ENCODE data around the gene KRIT1. TPM values are rescaled to one million over a fixed set of nuclear protein-coding genes. Genes with fewer than 3 reads are reported as not detected.

The KRIT1 gene
- total and polyA plus RNA-seq, 2 donors (not counting 1 experiment from before 2014, with no cell fraction given), result 52.3 to 53.0 TPM

GRCh38 chr7:92244808-92245486 lies 767 bp downstream of the KRIT1 start:
- Histone ChIP-seq H3K9ac (ENCODE audit: insufficient read depth, low read length) (peak overlapping the region; percentile 87), H3K79me2 (ENCODE audit: control insufficient read depth, insufficient read depth, low read length) (peaks cover 57% of the 10 kb centered on the region)

GRCh38 chr7:92242972-92243371 lies 2.7 kb downstream of the KRIT1 start:
- Histone ChIP-seq H3K27ac (ENCODE audit: insufficient read depth, low read length) (no peak overlapping the region), H3K4me2 (ENCODE audit: extremely low read depth, insufficient read depth, low read length) (no peak overlapping the region), H3K4me3 (replicated peaks in 1 of 4; ENCODE audit: control extremely low read depth in 1 of 4, insufficient read depth in 1 of 4, low read depth in 3 of 4, low read length in 4 of 4) (no peak overlapping the region), H3K79me2 (ENCODE audit: control insufficient read depth, insufficient read depth, low read length) (peaks cover 42% of the 10 kb centered on the region), H3K36me3 (ENCODE audit: control insufficient read depth, insufficient read depth, low read length) (peaks cover 5% of the 10 kb centered on the region), H3K9ac (ENCODE audit: insufficient read depth, low read length) (no peak overlapping the region), H3K27me3 (ENCODE audit: control insufficient read depth, insufficient read depth, low read length) (no peaks in the 10 kb centered on the region), H3K9me3 (ENCODE audit: control insufficient read depth, insufficient read depth, low read depth, low read length) (no peaks in the 10 kb centered on the region), H3K4me1 (ENCODE audit: control insufficient read depth, extremely low read depth, insufficient read depth, low read length) (peaks cover 4% of the 10 kb centered on the region), H2AFZ (ENCODE audit: low read length) (no peak overlapping the region), H4K20me1 (ENCODE audit: control insufficient read depth, extremely low read depth, insufficient read depth, low read length) (no peaks in the 10 kb centered on the region)
- TF ChIP-seq CTCF (conservative IDR thresholded peaks at IDR 0.05 in 1 of 2, IDR thresholded peaks at IDR 0.05 in 1 of 2; ENCODE audit: low read depth in 1 of 2, low read length in 2 of 2) (no peak), EZH2 (IDR thresholded peaks at IDR 0.05; ENCODE audit: low read length, missing control alignments) (no peak)
- DNase-seq (ENCODE audit: low read depth in 2 of 2), result peak in 1 of 2 donors; percentile 7

More at GRCh38 chr7:92244808-92245486, 767 bp downstream of the KRIT1 start:
- H3K27me3 ChIP-seq (ENCODE audit: control insufficient read depth, insufficient read depth, low read length), result no peaks in the 10 kb centered on the region
- H3K27ac ChIP-seq (ENCODE audit: insufficient read depth, low read length), result peak overlapping the region; percentile 76
- H3K4me2 ChIP-seq (ENCODE audit: extremely low read depth, insufficient read depth, low read length), result peak overlapping the region; percentile 94
- peak overlapping the region; percentile 99 for H2AFZ ChIP-seq (ENCODE audit: low read length)
- peaks cover 3% of the 10 kb centered on the region for H3K36me3 ChIP-seq (ENCODE audit: control insufficient read depth, insufficient read depth, low read length)
- DNase-seq (ENCODE audit: low read depth in 2 of 2), result peak in 1 of 2 donors; percentile 25
- H3K4me1 ChIP-seq (ENCODE audit: control insufficient read depth, extremely low read depth, insufficient read depth, low read length), result peaks cover 4% of the 10 kb centered on the region
- H3K9me3 ChIP-seq (ENCODE audit: control insufficient read depth, insufficient read depth, low read depth, low read length), result no peaks in the 10 kb centered on the region
- TF ChIP-seq CTCF (conservative IDR thresholded peaks at IDR 0.05 in 1 of 2, IDR thresholded peaks at IDR 0.05 in 1 of 2; ENCODE audit: low read depth in 1 of 2, low read length in 2 of 2) (peak in 1 of 2 donors; percentile 6), EZH2 (IDR thresholded peaks at IDR 0.05; ENCODE audit: low read length, missing control alignments) (no peak)
- H3K4me3 ChIP-seq (replicated peaks in 1 of 4; ENCODE audit: control extremely low read depth in 1 of 4, insufficient read depth in 1 of 4, low read depth in 3 of 4, low read length in 4 of 4), result peak overlapping the region; percentile 92 to 99 (median 94)
- no peaks in the 10 kb centered on the region for H4K20me1 ChIP-seq (ENCODE audit: control insufficient read depth, extremely low read depth, insufficient read depth, low read length)

GRCh38 chr7:92230547-92230946 lies 15.2 kb downstream of the KRIT1 start:
- Histone ChIP-seq H3K9ac (ENCODE audit: insufficient read depth, low read length) (no peak overlapping the region), H3K36me3 (ENCODE audit: control insufficient read depth, insufficient read depth, low read length) (peaks cover 2% of the 10 kb centered on the region), H2AFZ (ENCODE audit: low read length) (no peak overlapping the region), H3K9me3 (ENCODE audit: control insufficient read depth, insufficient read depth, low read depth, low read length) (no peaks in the 10 kb centered on the region), H4K20me1 (ENCODE audit: control insufficient read depth, extremely low read depth, insufficient read depth, low read length) (no peaks in the 10 kb centered on the region), H3K27ac (ENCODE audit: insufficient read depth, low read length) (no peak overlapping the region), H3K4me2 (ENCODE audit: extremely low read depth, insufficient read depth, low read length) (no peak overlapping the region), H3K4me1 (ENCODE audit: control insufficient read depth, extremely low read depth, insufficient read depth, low read length) (no peaks in the 10 kb centered on the region), H3K79me2 (ENCODE audit: control insufficient read depth, insufficient read depth, low read length) (no peaks in the 10 kb centered on the region), H3K27me3 (ENCODE audit: control insufficient read depth, insufficient read depth, low read length) (no peaks in the 10 kb centered on the region), H3K4me3 (replicated peaks in 1 of 4; ENCODE audit: control extremely low read depth in 1 of 4, insufficient read depth in 1 of 4, low read depth in 3 of 4, low read length in 4 of 4) (no peak overlapping the region)
- no peak for TF ChIP-seq EZH2 (IDR thresholded peaks at IDR 0.05; ENCODE audit: low read length, missing control alignments)
- TF ChIP-seq CTCF (conservative IDR thresholded peaks at IDR 0.05 in 1 of 2, IDR thresholded peaks at IDR 0.05 in 1 of 2; ENCODE audit: low read depth in 1 of 2, low read length in 2 of 2), result no peak
- no peak for DNase-seq (ENCODE audit: low read depth in 2 of 2)
